Fibroblast of peridontal ligament (primary cell): Measurements from ENCODE around the gene SPTSSB.

Experiments
- DNase-seq: peaks from one replicate; pipeline ENCODE4 v3.0.0-alpha.2; 2010; ENCODE audit errors: extremely low read depth

Gene SPTSSB

DNA sequence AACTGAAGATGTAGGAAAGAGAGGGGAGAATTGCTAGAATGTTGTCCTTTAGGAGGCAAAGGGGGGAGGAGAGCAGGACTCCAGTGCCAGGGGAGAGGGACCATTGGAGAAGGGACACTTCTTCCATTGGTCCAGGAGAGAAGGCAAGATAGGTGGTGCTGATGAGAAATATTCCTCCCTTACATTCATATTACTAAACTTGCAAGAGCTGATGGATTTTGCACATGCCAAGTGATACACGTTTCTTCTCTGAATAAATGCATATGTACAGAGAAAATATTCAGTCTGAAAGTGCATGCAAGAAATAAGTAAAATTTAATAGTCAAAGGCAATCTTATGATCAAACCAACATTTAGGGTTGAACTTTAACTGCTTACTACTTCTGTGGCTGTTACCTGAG, 21.5 kb upstream of the SPTSSB start:
- DNase-seq: no peak

DNA sequence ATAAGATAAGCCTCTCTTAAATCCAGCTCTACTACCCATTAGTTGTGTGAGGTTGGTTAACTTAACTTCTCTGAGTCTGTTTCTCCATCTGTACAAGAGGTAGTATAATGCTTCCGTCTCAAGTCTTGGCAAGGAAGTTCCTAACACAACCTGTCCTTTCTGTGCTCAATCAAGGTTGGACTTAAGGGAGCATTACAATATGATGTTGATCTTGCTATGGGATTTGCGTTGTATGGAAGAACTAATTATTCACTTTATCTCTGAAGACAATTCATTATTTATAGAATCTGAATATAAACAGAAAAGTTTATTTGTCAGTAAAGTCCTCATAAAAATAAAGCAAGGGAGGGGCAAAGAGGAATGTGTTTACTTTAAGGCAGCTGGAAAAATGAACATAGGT, 18.9 kb upstream of the SPTSSB start:
- no peak for DNase-seq

DNA sequence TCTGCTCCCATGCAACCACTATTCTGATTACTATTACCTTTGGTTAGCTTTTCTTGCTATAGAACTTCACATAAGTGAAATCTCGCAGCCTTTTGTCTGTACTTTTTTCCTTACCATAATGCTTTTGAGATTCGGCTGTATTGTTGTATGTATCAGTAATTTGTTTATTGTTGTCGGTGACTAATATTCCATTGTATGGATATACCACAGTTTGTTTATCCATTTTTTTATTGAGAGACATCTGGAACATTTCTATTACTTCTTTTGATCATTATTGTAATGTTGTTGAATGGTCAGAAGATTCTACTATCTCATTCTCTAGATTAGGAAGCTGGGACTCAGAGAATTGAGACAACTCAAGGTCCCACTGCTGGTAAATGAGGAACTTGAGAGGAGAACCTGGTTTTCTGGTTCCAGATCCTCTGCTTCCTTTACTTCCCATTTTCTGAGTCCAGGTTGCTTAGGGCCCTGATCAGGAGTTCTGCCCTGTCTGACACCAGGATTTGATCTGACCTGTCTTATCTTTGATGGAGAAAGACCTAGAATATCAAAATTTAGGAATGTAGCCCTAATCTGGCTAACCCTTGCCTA, 18.2 kb upstream of the SPTSSB start:
- no peak for DNase-seq

DNA sequence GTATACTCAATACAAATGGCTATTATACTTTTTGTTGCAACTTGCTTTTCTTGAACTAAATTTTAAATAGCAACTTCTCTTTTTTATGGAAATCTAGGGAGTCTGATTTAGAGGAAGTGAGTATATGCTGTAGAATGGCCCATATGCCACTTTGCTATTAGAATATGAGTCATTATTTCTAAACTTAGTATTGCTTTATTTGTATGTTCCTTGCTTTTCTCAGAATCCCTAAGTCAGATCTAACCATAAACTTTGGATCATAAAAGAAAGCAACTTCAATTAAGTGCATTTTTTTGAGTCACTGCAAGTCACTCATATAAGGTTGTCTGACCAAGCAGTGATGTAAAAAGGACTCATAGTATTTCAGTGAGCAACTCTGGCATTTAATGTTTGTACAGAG, 17.5 kb upstream of the SPTSSB start:
- no peak for DNase-seq

DNA sequence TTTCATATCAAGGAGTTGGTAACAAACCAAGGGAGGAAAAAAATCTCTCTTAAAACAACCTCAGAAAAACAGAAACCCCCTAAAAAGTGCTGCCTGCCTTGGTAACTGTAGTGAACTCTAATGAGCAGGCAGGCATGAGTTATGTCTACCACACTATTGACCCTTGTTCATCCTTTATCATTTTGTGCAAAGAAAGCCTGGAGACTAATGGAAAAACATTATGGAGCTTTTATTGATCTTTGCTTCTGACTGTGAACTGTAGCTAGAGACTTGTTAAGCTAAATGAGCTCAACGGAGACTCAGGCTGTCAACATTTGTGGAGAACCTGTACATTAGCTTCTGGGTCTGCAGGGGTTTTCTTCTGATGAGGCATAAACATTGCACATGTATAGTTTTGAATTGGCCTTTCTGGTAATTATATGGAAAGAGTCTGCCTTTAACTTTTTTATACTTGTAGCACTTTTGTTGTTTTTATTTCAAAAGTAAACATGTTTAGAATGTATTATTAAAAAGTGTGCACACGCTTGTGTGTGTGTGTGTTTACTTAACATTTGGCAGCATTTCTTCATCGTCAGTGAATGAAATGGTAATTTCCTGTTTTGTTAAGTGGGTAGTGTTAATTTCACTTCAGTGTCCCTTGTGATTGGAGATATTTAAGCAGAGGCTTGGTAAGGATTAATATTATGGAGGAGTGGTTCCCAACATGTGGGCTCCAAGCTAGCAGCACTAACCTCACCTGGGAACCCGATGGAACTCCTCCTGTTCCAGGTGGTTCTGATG, 15.9 kb upstream of the SPTSSB start:
- DNase-seq: no peak

DNA sequence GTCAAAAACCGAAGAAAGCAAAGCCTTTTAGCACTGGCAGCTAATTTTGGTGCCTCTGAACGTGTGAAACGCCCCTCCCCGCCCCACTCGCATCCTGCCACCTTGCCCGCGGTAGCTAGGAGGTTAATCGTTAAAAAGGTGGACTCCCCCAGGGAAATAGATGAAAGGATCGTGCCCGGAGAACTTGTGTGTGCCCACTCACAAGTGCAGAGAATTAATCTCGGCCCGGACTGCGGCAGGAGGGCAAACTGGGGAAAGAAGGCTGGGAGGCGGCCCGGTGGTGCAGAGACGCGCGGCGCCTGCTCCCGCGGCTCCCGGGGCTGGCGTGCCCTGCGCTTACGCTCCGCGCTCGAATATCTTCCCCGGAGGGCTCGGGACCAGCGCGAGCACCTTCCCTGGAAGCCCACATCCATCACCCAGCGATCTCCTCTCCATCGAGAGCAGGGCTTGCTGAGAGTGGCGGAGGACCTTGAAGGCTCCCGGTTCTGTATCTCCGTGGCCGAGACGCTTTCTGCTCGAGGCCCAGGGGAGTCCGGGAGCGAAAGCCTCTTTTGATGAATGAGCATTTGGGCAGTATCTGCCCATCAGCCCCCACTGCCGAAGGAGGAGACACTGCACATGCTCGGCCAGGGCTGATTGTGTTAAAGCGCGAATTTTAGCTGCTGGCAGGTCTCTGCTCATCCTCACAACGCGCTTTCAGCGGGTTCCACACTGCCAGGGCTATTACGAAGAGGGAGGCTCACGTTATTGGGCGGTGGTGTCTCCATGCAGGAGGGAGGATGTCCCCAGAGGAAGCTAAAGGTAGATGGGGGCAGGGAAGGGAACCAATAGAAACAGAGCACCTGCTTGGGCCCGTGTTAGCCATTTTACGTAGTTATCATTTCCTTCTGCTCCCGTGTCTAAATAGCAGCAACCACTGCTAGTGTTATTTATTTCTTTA, 1.3 kb upstream of the SPTSSB start:
- peak; percentile 8 for DNase-seq

DNA sequence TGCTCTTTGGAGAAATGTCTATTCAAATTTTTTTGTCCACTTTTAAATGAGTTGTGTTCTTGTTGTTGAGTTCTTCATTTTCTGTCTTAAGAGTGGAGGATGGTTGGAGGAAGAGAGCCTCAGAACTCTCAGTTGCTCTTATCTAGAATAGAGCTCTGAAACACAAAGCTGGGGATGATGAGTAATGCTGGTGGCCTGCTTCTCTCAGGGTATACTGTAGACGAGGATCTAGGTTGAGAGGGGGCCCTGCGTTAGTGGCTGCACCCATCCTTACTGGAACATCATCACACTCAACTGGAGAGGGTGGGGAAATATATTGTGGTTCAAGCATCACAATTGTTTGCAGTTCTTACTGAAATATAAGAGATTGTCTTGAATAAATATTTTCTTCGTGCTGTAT, 1.8 kb downstream of the SPTSSB start:
- no peak for DNase-seq

DNA sequence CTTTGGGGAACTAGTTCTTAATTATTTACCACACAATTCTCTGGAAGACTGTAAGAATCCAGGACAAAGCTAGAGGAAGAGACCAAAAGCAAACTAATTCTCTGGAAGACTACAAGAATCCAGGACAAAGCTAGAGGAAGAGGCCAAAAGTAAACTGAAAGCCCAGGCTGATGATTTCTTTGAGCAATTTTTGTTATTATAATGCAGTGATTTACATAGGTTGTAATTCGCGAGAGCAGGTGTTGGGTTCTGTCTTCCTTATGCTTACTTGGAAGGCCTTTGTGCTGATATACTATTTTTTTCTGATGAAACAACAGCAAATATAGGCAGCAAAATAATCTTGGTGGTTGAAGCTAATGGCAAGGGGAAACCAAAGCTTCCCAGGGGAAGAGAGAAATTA, 5.2 kb downstream of the SPTSSB start:
- no peak for DNase-seq

DNA sequence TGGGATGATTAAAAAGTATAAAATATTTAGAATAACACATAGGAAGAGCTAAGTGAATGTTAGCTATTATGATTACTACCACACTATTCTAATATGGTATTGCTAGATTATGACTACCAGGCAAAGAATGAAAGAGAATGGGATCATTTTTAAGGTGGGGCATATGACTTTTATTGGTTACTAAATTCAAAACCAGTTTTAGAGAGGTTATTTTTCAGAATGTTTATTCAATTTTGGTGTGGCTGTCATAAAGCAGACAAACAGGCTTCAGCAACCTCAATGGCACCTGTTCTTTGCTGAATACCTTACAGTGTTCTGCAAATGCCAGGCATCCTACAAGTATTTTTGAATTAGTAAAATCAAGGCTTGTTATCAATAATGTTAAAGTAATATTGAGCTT, 12.8 kb downstream of the SPTSSB start:
- no peak for DNase-seq

DNA sequence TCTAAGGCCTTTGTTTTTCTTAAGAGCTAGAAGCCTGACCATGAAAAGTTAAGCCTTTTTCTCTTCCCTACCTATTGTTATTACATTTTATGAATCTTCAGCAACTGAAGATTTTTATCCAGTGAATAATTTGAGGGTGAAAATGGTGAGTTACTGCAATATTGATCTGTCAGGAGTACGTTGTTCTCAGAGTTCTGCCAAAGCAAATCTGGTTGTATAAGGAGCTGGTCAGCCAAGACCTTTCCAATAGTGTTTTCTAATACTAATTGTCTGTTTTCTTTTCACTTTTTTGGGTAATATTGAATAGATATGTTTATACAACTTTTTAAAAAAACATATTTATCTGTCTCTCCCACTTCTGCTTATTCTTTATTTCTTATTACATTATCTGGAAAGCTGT, 15.0 kb downstream of the SPTSSB start:
- DNase-seq: no peak

DNA sequence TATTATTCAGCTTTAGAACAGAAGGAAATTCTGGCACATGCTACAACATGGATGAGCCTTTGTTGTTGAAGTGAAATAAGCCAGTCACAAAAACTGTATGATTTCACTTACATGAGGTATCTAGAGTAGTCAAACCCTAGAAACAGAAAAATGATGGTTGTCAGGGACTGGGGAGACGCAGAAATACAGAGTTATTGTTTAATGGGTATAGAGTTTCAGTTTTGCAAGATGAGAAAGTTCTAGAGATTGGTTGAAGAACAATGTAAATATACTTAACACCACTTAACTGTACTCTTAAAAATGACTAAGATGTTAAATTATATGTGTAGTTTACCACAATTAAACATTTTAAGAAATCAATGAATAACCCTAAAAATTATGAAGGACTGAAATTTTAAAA, 15.8 kb downstream of the SPTSSB start:
- no peak for DNase-seq

DNA sequence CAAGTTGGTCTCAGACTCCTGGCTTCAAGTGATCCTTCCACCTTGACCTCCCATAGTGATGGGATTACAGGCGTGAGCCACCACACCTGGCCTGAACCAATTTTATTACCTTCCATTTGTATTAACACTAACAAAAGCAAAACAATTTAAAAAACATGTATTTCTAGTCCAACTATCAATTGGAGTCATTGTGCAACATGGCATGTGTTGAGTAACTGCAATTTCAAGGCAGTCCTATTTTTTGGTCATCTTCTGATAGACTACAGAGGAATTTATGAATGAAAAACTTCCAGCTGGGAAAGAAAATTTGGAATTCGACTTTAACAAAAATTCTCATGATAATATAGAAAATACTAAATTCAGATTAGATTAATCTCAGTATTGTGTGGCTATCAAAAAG, 16.8 kb downstream of the SPTSSB start:
- peak; percentile 7 for DNase-seq

DNA sequence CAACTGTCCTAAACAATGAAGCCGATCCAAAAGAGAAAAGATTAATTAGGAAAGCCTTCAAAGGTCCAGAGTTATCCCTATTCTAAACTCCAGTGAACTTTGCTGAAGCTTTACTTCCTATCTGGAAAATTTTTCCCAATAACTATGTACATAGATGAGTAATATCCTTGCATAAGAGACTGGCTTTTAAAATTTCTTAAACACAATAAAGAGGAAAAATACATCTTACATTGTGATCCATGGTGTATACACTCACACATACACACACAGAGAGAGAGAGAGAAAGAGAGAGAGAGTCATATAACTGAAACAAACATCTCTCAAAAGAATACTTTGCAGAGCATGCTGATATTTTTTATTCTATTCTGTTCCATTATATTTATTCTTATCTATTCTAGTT, 20.0 kb downstream of the SPTSSB start:
- no peak for DNase-seq

DNA sequence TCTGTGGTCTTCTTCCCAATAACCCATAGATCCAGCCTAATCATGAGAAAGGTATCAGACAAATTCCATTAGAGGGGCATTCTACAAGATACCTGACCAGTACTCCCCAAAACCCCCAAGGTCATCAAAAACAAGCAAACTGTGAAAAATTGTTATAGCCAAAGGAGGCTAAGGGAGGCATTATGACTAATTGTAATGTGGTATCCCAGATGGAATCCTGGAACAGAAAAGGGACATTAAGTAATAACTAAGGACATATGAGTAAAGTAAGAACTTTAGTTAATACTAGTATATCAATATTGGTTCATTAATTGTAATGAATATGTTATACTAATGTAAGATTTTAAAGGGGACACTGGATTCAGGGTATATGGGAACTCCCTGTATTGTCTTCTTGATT, 20.4 kb downstream of the SPTSSB start:
- DNase-seq: no peak

DNA sequence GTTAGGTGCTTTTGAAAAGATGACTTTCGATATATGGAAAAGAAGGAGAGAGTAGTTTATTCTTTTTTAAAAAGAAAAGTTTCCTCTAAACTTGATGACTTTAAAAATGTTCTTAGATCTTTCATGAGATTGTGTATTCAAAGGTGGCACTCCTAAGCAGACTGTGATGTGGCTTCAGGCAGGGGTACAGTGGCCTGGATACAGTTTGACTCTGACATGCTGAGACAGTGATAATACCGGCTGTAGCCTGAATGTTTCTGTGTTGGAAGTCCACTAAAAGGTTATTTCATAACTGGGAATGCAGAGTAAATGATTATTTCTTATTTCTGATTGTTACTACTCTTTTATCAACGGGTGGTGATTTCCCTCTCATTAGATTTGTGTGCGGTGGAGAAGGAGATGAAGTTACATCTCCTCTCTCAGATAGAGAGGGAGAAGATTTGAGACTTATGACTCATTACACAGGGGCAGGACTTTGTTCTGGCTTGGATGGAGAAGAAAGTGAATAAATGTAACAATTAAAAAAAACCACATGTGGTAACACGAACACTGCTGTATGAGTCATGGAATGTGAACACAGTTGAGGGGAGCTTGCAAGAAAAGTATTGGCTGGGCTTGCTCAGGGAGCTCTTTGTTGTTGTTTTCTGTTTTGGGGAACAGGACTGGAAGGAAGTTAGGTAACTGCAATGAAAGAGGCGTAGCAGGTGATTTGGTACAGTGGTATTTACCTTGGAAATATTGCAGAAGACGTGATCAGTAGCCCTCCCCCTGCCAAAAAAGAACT, 21.6 kb downstream of the SPTSSB start:
- DNase-seq: peak; percentile 89

DNA sequence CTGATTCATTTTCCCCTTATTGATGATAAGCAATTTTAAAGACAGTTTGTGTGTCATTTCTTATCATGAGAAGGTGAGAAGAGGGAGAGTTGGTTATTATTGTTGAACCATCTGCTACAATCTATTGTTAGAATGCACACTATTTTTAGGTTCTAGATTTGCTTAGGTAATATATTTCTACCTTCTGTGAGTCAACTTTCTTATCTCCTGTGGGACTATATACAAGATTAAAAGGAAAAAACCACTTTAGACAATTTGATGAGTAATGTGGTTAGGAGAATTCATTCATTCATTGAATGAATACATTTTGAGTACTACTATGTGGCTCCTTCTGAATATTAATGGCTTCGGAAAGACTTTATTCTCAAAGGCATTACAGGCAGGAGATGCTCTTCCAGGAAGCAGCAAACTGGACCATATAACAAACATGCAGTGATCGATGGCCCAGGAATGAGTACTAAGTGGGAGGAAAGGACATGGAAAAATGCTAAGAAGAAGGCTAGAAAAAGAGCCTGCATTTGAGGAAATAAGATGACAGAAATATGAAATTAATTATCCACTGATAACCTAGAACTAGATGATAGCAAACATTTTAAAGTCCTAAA, 22.4 kb downstream of the SPTSSB start:
- peak; percentile 2 for DNase-seq

DNA sequence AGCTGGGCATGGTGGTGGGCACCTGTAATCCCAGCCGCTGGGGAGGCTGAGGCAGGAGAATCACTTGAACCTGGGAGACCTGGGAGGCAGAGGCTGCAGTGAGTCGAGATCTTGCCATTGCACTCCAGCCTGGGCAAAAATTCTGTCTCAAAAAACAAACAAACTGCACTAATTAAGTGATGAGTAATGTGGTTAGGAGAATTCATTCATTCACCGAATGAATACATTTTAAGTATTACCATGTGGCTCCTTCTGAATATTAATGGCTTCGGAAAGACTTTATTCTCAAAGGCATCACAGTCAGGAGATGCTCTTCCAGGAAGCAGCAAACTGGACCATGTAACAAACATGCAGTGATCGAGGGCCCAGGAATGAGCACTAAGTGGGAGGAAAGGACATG, 23.6 kb downstream of the SPTSSB start:
- DNase-seq: no peak

DNA sequence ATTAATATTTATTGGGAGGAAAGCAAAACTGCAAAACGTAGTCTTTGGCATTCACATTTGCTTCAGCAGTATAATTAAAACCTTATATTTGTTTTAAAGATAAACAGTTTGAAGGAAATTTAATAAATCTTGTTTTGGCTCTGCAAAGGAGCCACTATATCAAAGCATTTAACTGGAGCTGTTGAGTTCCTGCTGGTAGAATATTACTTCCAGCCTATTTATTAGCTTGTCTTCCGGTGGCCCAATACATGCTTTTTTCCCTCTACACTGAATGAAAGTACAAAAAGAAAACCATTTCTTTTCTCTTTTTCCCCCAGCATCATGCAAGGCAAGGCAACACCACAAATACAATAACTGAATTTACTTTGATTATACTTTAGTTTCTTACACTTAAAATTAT, 26.3 kb downstream of the SPTSSB start:
- no peak for DNase-seq

DNA sequence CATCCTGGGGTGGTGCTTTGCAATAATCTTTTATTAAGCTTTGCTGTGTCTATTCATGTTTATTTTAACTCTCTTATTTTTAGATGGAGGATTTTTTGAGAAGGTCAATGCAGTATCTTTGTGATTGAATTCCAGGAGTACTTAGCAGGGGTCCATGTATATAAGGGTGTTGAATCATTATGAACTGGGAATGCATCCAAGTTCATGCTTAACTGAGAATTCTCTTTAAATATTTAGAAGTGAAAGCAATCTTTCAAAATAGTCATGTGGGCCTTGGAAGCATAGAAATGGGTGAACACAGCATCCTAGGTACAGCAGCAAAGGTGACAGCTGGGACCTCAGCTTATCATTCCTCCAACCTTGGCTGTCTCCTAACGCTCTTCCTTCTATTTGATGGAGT, 27.3 kb downstream of the SPTSSB start:
- DNase-seq: peak; percentile 16

DNA sequence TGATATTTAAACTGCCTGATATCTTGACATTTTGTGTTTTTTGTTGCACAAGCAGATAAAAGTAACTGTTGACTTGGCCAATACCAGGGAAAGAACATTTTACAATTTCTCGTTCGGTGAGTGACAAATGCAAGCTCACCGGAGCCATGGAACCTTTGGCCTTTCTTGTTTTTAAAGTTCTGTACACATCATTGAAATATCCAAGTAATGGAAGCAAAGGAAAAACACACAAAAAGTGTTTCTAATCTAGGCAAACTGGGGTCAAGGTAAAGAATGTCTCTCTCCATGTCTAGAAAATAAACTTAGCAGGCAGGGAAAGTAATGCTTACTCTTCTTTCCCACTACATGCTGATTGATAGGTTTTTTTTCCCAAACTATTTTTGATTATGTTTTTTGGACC, 27.8 kb downstream of the SPTSSB start:
- no peak for DNase-seq

DNA sequence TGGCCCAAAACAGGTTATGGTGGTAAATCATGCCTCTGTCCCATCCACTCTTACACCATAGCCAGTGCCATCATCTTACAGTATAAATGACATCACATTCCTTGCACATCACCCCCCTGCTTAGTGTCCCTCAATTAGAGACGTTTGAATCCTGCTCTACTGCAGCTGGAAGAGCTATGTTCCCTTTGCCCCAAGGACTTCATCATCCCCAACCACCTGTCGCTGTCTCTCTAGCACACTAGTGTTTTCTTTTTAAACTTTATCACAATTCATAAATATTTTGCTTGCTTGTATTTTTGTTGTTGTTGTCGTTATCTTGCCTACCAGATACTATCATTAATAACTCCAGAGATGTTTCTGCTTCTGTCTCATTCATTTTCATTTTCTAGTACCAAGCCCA, 28.7 kb downstream of the SPTSSB start:
- no peak for DNase-seq
